Trophoblast cell (in vitro differentiated cells and primary cell): ENCODE data around the gene RASGEF1C.
"Not testable (repeated sequence)": the region's sequence is repeated elsewhere in the genome, so short reads cannot be mapped to it uniquely, and the experiment has no call there.

ENCODE experiments used
- DNase-seq, 2 donors: peaks; one replicate each; pipeline ENCODE4 v3.0.0-alpha.2; 2016
- H2AFZ ChIP-seq: 2 replicates; pipeline ENCODE4 v1.6.1; 2013; ENCODE audit warnings: low read length, moderate library complexity, mild to moderate bottlenecking; ENCODE audit not compliant: insufficient read depth, poor library complexity
- H2AK5ac ChIP-seq: 2 replicates; pipeline ENCODE4 v1.6.1; 2013; ENCODE audit warnings: mild to moderate bottlenecking, low read length
- H2BK120ac ChIP-seq: 2 replicates; pipeline ENCODE4 v1.6.1; 2013; ENCODE audit warnings: low read length, mild to moderate bottlenecking, moderate library complexity; ENCODE audit not compliant: insufficient read depth, poor library complexity
- H2BK12ac ChIP-seq: 2 replicates; pipeline ENCODE4 v1.6.1; 2013; ENCODE audit warnings: mild to moderate bottlenecking, low read length, moderate library complexity
- H2BK5ac ChIP-seq: 2 replicates; pipeline ENCODE4 v1.6.1; 2013; ENCODE audit warnings: low read length, low read depth, moderate library complexity, mild to moderate bottlenecking; ENCODE audit not compliant: poor library complexity
- H3K14ac ChIP-seq: 2 replicates; pipeline ENCODE4 v1.6.1; 2013; ENCODE audit warnings: mild to moderate bottlenecking, low read length
- H3K18ac ChIP-seq: 2 replicates; pipeline ENCODE4 v1.6.1; 2013; ENCODE audit warnings: mild to moderate bottlenecking, low read length
- H3K23ac ChIP-seq: 2 replicates; pipeline ENCODE4 v1.6.1; 2013; ENCODE audit warnings: low read length
- H3K27ac ChIP-seq: 2 replicates; pipeline ENCODE4 v1.5.1; 2013; ENCODE audit warnings: low read depth, mild to moderate bottlenecking, inconsistent platforms, low read length, moderate library complexity
- H3K27me3 ChIP-seq: 2 replicates; pipeline ENCODE4 v1.6.1; 2013; ENCODE audit warnings: inconsistent platforms, mild to moderate bottlenecking, low read length, moderate library complexity; ENCODE audit not compliant: insufficient read depth
- H3K36me3 ChIP-seq, 2 experiments: 1 replicate in 1 of 2; 2 replicates in 1 of 2; pipeline ENCODE4 v1.6.1; 2013; ENCODE audit warnings: low read length in 2 of 2, mild to moderate bottlenecking in 2 of 2, moderate library complexity in 1 of 2; ENCODE audit not compliant: insufficient read depth in 2 of 2, control insufficient read depth in 1 of 2
- H3K4ac ChIP-seq: 2 replicates; pipeline ENCODE4 v1.6.1; 2013; ENCODE audit warnings: low read depth, mild to moderate bottlenecking, low read length, moderate library complexity
- H3K4me1 ChIP-seq, 2 experiments: 1 replicate in 1 of 2; 2 replicates in 1 of 2; pipeline ENCODE4 v1.6.1; 2013; ENCODE audit warnings: low read length in 2 of 2, mild to moderate bottlenecking in 2 of 2, moderate library complexity in 1 of 2; ENCODE audit not compliant: insufficient read depth in 2 of 2, control insufficient read depth in 1 of 2
- H3K4me2 ChIP-seq: 2 replicates; pipeline ENCODE4 v1.6.1; 2013; ENCODE audit warnings: inconsistent platforms, mild to moderate bottlenecking, low read length, moderate library complexity
- H3K4me3 ChIP-seq: 2 replicates; pipeline ENCODE4 v1.5.1; 2013; ENCODE audit warnings: mild to moderate bottlenecking, low read depth, low read length, inconsistent platforms
- H3K79me1 ChIP-seq: one replicate; pipeline ENCODE4 v1.6.1; 2013; ENCODE audit warnings: low read length
- H3K79me2 ChIP-seq: 2 replicates; pipeline ENCODE4 v1.6.1; 2013; ENCODE audit warnings: low read length, mild to moderate bottlenecking; ENCODE audit not compliant: control insufficient read depth, insufficient read depth, poor library complexity
- H3K9ac ChIP-seq: 2 replicates; pipeline ENCODE4 v1.6.1; 2013; ENCODE audit warnings: mild to moderate bottlenecking, low read length
- H3K9me3 ChIP-seq: 2 replicates; pipeline ENCODE4 v1.6.1; 2013; ENCODE audit warnings: low read depth, mild to moderate bottlenecking, control low read depth, inconsistent platforms, low read length; ENCODE audit not compliant: insufficient read depth
- H4K12ac ChIP-seq: 2 replicates; pipeline ENCODE4 v1.6.1; 2013; ENCODE audit warnings: low read depth, mild to moderate bottlenecking, low read length, moderate library complexity
- H4K8ac ChIP-seq: 2 replicates; pipeline ENCODE4 v1.6.1; 2013; ENCODE audit warnings: low read depth, mild to moderate bottlenecking, low read length, moderate library complexity
- H4K91ac ChIP-seq: one replicate; pipeline ENCODE4 v1.6.1; 2013; ENCODE audit warnings: low read depth, mild to moderate bottlenecking, low read length, moderate library complexity
- WGBS: extraction: QIAGEN DNeasy Blood & Tissue Kit; methylation state at CpG from one replicate; pipeline ENCODE4 v1.1.7; 2013; ENCODE audit warnings: missing lambda C conversion rate; ENCODE audit not compliant: insufficient read length, insufficient coverage; ENCODE audit errors: extremely low coverage; 5-methylcytosine and 5-hydroxymethylcytosine counted together

RASGEF1C gene

GRCh38 chr5:180090098-180090768 lies 118.8 kb downstream of the RASGEF1C start:
- peak overlapping the region; percentile 23 for H4K91ac ChIP-seq
- H2BK120ac ChIP-seq = peak overlapping the region; percentile 0
- peak; percentile 17 to 71 for DNase-seq
- H3K79me1 ChIP-seq = peaks cover 5% of the 10 kb centered on the region
- no CpG with 5 or more reads among the region's 58 CpGs for WGBS
- H3K27ac ChIP-seq = peak overlapping the region; percentile 45
- H3K36me3 ChIP-seq = no peaks in the 10 kb centered on the region
- H3K4me1 ChIP-seq = peaks cover 1 to 3% of the 10 kb centered on the region in 2 experiments
- peak overlapping the region; percentile 76 for H3K4me3 ChIP-seq
- no peak overlapping the region for H3K18ac ChIP-seq
- no peaks in the 10 kb centered on the region for H3K27me3 ChIP-seq
- peak overlapping the region; percentile 36 for H2BK5ac ChIP-seq
- H2BK12ac ChIP-seq = peak overlapping the region; percentile 52
- no peak overlapping the region for H3K4ac ChIP-seq
- no peak overlapping the region for H3K23ac ChIP-seq
- no peaks in the 10 kb centered on the region for H3K79me2 ChIP-seq
- peak overlapping the region; percentile 97 for H3K4me2 ChIP-seq
- H2AFZ ChIP-seq = peak overlapping the region; percentile 73
- H4K12ac ChIP-seq = peak overlapping the region; percentile 76
- H3K14ac ChIP-seq = peak overlapping the region; percentile 67
- H2AK5ac ChIP-seq = no peak overlapping the region
- peak overlapping the region; percentile 81 for H4K8ac ChIP-seq
- H3K9ac ChIP-seq = peak overlapping the region; percentile 92
- H3K9me3 ChIP-seq = no peaks in the 10 kb centered on the region

GRCh38 chr5:180089628-180090027 lies 119.4 kb downstream of the RASGEF1C start:
- H2AFZ ChIP-seq, H3K9ac ChIP-seq, H3K4me3 ChIP-seq: not testable (repeated sequence)

GRCh38 chr5:180088561-180088960 lies 120.5 kb downstream of the RASGEF1C start:
- no peaks in the 10 kb centered on the region for H3K36me3 ChIP-seq
- H3K27me3 ChIP-seq = no peaks in the 10 kb centered on the region
- peaks cover 9% of the 10 kb centered on the region in 2 experiments for H3K4me1 ChIP-seq
- H2BK120ac ChIP-seq = no peak overlapping the region
- H3K4me3 ChIP-seq = no peak overlapping the region
- no peak for DNase-seq
- no peak overlapping the region for H3K4ac ChIP-seq
- no peak overlapping the region for H4K12ac ChIP-seq
- WGBS = no CpG with 5 or more reads among the region's 8 CpGs
- H3K23ac ChIP-seq = no peak overlapping the region
- H3K27ac ChIP-seq = no peak overlapping the region
- H3K14ac ChIP-seq = no peak overlapping the region
- no peak overlapping the region for H2BK12ac ChIP-seq
- H3K18ac ChIP-seq = no peak overlapping the region
- H2BK5ac ChIP-seq = no peak overlapping the region
- H4K91ac ChIP-seq = no peak overlapping the region
- H3K9me3 ChIP-seq = no peaks in the 10 kb centered on the region
- no peak overlapping the region for H2AFZ ChIP-seq
- no peak overlapping the region for H3K4me2 ChIP-seq
- H3K79me2 ChIP-seq = no peaks in the 10 kb centered on the region
- H3K9ac ChIP-seq = no peak overlapping the region
- no peak overlapping the region for H4K8ac ChIP-seq
- H2AK5ac ChIP-seq = no peak overlapping the region
- H3K79me1 ChIP-seq = peaks cover 5% of the 10 kb centered on the region

More at GRCh38 chr5:180089628-180090027, 119.4 kb downstream of the RASGEF1C start:
- H3K79me2 ChIP-seq, H3K18ac ChIP-seq, H2BK12ac ChIP-seq, H3K9me3 ChIP-seq, H2BK120ac ChIP-seq, H3K4ac ChIP-seq, H3K4me1 ChIP-seq, H4K12ac ChIP-seq, H3K79me1 ChIP-seq, H4K8ac ChIP-seq, H3K14ac ChIP-seq, H3K27me3 ChIP-seq, H2AK5ac ChIP-seq, H3K36me3 ChIP-seq, H3K27ac ChIP-seq, H3K23ac ChIP-seq, H4K91ac ChIP-seq, DNase-seq, H2BK5ac ChIP-seq: not testable (repeated sequence)
- peak overlapping the region; percentile 97 for H3K4me2 ChIP-seq
- WGBS = no CpG with 5 or more reads among the region's 18 CpGs

DNA sequence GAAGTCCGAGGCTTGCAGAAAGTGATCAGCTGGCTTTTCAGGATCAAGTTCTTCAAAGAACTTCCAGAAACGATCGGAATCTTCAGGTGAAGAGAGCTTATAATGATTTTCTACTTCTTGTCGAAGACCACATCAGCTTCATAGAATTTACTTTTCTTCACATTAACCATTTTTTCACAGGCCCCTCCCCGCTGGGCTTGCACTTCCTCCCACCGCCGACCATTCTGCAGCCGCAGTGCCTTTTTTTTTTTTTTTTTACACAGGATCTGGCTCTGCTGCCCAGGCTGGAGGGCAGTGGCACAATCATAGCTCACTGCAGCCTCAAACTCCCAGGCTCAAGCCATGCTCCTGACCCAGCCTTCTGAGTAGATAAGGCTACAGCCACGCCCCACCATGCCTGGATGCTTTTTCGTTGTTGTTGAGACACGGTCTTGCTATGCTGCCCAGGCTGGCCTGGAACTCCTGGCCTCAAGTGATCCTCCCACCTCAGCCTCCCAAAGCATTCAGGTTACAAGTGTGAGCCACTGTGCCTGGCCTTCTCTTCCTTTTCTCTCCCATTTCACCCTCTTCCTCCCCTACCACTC lies 122.1 kb downstream of the RASGEF1C start:
- peaks cover 5% of the 10 kb centered on the region for H3K79me1 ChIP-seq
- no peak overlapping the region for H4K91ac ChIP-seq
- no peak overlapping the region for H2AFZ ChIP-seq
- H3K4me3 ChIP-seq = no peak overlapping the region
- H3K27me3 ChIP-seq = no peaks in the 10 kb centered on the region
- H3K9me3 ChIP-seq = no peaks in the 10 kb centered on the region
- WGBS = no CpG with 5 or more reads among the region's 11 CpGs
- H3K79me2 ChIP-seq = no peaks in the 10 kb centered on the region
- no peak overlapping the region for H3K23ac ChIP-seq
- no peak overlapping the region for H2BK5ac ChIP-seq
- DNase-seq = peak; percentile 42 to 64
- no peak overlapping the region for H3K27ac ChIP-seq
- no peak overlapping the region for H3K14ac ChIP-seq
- H2BK120ac ChIP-seq = no peak overlapping the region
- no peak overlapping the region for H3K18ac ChIP-seq
- no peak overlapping the region for H4K12ac ChIP-seq
- H3K4ac ChIP-seq = no peak overlapping the region
- H2AK5ac ChIP-seq = no peak overlapping the region
- H4K8ac ChIP-seq = no peak overlapping the region
- no peak overlapping the region for H3K4me2 ChIP-seq
- no peak overlapping the region for H3K9ac ChIP-seq
- H2BK12ac ChIP-seq = no peak overlapping the region
- H3K36me3 ChIP-seq = no peaks in the 10 kb centered on the region
- peaks cover 9 to 11% of the 10 kb centered on the region in 2 experiments for H3K4me1 ChIP-seq
